GM18505 (cell line): ENCODE data around the gene NPHP1.
A peak's percentile ranks its signal among the peaks of the same experiment; 100 is the strongest.
"Not testable (repeated sequence)": the region's sequence is repeated elsewhere in the genome, so short reads cannot be mapped to it uniquely, and the experiment has no call there.

Experiments used
- ATAC-seq: cut with Tn5 transposase; IDR thresholded peaks from one replicate; pipeline ENCODE4 v1.9.1; 2021; ENCODE audit not compliant: unreplicated experiment
- POLR2A ChIP-seq: IDR thresholded peaks from 4 replicates; pipeline ENCODE4 v1.6.1; 2011; ENCODE audit warnings: borderline replicate concordance; ENCODE audit not compliant: insufficient read depth, insufficient read length; ENCODE audit errors: extremely low read depth

NPHP1 gene

GRCh38 chr2:110167326-110168000 is 37.4 kb downstream of the NPHP1 start:
- ATAC-seq, result no peak
- TF ChIP-seq POLR2A, result no peak

GRCh38 chr2:110166266-110166665 is 38.5 kb downstream of the NPHP1 start:
- ATAC-seq, result no peak
- no peak for TF ChIP-seq POLR2A

DNA sequence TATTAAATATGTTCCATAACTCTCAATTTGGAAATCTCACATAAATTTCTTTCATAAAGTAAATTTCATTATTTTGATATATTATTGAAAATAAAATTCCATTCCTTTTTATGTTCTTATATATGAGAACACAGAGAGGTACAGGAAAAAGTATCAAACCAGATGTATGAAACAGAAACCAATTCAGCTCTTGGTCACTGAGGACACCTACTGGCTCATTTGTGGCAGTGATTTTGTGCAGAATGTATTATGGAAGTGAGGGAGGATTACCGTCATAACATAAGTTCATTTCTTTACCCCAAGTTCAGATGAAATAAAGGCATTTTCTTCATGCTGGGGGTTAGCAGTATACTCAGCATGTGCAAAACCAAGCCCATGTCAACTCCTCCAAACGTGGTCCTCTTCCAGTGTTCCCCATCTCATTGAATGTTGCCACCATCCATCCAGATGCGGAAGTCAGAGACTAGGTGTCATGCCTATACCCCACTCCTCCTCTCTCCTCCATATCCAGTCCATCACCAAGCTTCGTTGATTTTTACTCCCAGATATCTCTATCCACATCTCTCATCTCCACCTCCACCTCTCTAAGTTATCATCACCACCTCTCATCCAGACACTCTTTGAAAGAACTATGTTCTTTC is 47.5 kb downstream of the NPHP1 start:
- ATAC-seq, result peak; percentile 66
- no peak for TF ChIP-seq POLR2A

DNA sequence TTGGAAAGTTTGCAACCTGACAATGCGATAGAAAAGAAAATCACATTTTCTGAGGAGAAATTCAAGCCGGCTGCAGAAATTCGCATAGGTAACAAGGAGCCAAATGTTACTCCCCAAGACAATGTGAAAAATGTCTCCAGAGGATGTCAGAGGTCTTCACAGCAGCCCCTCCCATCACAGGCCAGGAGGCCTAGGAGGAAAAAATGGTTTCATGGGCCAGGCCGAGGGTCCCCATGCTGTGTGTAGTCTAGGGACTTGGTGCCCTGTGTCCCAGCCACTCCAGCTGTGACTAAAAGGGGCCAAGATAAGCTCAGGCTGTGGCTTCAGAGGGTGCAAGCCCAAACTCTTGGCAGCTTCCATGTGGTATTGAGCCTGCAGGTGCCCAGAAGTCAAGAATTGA is 50.0 kb downstream of the NPHP1 start:
- not testable (repeated sequence) for ATAC-seq

DNA sequence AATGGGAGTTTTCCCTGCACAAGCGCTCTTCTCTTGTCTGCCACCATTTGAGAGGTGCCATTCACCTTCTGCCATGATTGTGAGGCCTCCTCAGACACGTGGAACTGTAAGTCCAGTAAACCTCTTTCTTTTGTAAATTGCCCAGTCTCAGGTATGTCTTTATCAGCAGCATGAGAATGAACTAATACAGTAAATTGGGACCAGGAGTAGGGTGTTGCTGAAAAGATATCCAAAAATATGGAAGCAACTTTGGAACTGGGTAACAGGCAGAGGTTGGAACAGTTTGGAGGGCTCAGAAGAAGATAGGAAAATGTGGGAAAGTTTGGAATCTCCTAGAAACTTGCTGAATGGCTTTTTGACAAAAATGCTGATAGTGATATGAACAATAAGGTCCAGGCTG is 50.6 kb downstream of the NPHP1 start:
- not testable (repeated sequence) for ATAC-seq

- TF ChIP-seq POLR2A, result no peak
- no peak for ATAC-seq
These were observed 51.4 kb downstream of the NPHP1 start for GRCh38 chr2:110153416-110153815.

- no peak for TF ChIP-seq POLR2A
- ATAC-seq, result no peak
These were observed 51.9 kb downstream of the NPHP1 start for GRCh38 chr2:110152943-110153342.

GRCh38 chr2:110149330-110150220 is 55.2 kb downstream of the NPHP1 start:
- no peak for TF ChIP-seq POLR2A
- no peak for ATAC-seq

DNA sequence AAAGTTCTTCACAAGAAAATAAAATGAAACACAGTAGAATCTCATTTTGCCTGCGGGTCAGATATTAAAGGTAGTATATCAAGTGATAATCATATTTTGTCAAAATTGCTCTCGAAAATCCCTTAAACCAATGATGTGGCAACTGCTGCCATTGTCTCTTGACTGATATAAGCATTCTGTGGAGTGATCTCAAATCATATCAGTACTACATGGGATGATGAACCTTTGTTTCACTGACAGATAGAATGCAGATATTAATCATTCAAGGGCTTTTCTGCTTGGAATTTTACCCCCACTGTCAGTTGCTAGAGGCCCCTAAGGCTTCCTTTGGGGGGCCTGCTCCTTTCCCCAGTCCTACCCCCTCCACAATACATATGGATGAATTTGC is 57.9 kb downstream of the NPHP1 start:
- no peak for ATAC-seq

GRCh38 chr2:110146183-110146944 is 58.4 kb downstream of the NPHP1 start:
- ATAC-seq, result no peak
- no peak for TF ChIP-seq POLR2A

More for the DNA sequence above, 57.9 kb downstream of the NPHP1 start:
- no peak for TF ChIP-seq POLR2A

DNA sequence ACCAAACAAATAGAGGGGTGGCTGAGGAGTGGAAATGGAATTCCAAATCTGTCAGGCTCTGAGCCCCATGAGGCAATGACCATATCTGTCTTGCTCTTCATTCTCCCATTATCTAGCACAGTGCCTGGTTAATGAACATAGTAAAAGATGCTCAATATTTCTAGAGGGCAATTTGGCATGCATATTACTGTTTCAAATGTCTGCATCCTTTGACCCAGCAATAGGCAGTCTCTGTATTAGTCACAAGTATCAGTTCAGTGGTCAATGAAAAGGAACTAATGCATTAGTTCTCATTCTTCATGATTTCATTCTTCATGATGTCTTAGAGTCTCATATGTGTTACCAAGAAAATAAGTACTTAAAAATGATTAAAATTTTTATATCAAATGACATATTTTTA is 60.8 kb downstream of the NPHP1 start:
- no peak for ATAC-seq
- no peak for TF ChIP-seq POLR2A

DNA sequence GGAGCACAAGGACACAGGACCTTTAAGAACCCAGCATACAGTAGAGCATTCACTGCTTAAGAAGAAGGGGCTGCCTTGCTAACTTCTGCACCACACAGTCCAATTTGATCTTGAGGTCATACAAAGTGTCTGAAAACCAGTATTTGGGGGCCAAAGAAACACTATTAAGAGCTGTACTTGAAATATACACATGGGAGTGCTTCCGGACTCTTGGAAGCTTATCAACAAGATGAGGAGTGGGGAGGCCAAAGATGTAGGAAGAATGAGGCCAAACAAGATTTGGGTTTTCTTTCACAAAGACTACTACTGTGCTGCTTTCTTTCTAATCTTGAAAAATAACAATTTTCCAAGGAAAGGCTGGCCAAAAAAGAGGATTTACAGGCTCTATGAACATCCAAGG is 64.4 kb downstream of the NPHP1 start:
- TF ChIP-seq POLR2A, result no peak
- no peak for ATAC-seq

- no peak for TF ChIP-seq POLR2A
- no peak for ATAC-seq
These were observed 70.8 kb downstream of the NPHP1 start for GRCh38 chr2:110134025-110134424.

DNA sequence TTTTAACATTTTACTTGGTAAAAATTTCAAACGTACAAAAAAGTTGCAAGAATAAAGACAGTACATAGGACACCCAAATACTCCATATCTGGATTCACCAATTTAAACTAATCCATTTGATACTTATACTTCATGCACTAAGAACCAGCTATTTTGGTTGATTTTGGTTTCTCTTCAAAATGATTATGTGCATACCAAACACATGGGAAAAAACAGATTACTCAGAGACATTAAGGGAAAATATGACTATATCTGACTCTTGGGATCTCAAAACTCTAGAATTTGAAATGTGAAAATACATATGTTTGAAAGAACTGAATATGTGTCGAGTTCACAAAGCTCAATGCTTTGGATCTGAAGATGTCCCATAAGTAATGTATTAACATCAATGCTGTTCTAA is 73.6 kb downstream of the NPHP1 start:
- TF ChIP-seq POLR2A, result no peak
- no peak for ATAC-seq

- no peak for TF ChIP-seq POLR2A
- ATAC-seq, result no peak
These were observed 74.1 kb downstream of the NPHP1 start for GRCh38 chr2:110130757-110131156.
